GM12873 (cell line): ENCODE data around the gene ORM2.

ENCODE experiments used
- TF ChIP-seq, protein P1 (sequence below): IDR thresholded peaks from 2 replicates; pipeline ENCODE4 v1.5.1; 2012; ENCODE audit warnings: low read depth, mild to moderate bottlenecking, moderate library complexity, low read length, control low read depth; ENCODE audit not compliant: insufficient read depth; ENCODE audit errors: missing control alignments

The ORM2 gene

DNA sequence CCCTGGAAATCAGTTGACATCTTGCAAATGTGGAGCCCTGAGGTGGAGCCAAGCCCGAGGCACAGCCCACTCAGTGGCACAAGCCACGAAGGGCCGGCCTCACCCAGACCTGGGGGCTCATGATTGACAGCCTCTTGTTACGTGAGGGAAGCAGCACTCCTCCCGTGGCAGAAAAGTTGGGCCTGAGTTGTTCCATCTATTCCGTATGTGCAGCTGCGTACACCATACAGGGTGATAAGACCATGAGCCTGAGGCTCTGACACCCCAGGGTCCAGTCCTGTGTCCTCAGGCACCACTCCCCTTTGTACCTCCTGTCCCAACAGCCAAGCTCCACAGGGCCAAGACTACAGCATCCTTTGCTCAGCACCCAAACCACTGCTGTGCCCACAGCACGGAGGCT lies 1.9 kb upstream of the ORM2 start:
- TF ChIP-seq, protein P1, sequence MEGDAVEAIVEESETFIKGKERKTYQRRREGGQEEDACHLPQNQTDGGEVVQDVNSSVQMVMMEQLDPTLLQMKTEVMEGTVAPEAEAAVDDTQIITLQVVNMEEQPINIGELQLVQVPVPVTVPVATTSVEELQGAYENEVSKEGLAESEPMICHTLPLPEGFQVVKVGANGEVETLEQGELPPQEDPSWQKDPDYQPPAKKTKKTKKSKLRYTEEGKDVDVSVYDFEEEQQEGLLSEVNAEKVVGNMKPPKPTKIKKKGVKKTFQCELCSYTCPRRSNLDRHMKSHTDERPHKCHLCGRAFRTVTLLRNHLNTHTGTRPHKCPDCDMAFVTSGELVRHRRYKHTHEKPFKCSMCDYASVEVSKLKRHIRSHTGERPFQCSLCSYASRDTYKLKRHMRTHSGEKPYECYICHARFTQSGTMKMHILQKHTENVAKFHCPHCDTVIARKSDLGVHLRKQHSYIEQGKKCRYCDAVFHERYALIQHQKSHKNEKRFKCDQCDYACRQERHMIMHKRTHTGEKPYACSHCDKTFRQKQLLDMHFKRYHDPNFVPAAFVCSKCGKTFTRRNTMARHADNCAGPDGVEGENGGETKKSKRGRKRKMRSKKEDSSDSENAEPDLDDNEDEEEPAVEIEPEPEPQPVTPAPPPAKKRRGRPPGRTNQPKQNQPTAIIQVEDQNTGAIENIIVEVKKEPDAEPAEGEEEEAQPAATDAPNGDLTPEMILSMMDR, result no peak

DNA sequence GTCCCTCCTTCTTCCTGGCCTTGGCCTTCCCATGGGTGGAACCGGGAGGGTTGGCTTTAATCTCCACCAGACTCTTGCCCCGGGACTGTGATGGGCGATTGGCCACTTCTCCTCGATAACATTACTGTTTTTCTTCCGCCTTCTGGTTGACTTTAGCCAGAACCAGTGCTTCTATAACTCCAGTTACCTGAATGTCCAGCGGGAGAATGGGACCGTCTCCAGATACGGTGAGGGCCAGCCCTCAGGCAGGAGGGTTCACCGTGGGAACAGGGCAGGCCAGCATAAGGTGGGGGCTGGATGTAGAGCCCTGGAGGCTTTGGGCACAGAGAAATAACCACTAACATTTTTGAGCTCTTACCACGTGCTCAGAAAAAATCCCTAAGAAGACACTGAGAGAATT lies 967 bp downstream of the ORM2 start:
- TF ChIP-seq, protein P1, result no peak

DNA sequence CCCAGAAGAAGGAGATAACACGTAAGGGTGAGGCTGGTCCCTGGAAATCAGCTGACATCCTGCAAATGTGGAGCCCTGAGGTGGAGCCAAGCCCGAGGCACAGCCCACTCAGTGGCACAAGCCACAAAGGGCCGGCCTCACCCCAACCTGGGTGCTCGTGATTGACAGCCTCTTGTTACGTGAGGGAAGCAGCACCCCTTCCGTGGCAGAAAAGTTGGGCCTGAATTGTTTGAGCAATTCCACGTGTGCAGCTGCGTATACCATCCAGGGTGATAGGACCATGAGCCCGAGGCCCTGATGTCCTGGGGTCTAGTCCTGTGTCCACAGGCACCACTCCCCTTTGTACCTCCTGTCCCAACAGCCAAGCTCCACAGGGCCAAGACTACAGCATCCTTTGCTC lies 4.8 kb downstream of the ORM2 start:
- TF ChIP-seq, protein P1, result no peak

DNA sequence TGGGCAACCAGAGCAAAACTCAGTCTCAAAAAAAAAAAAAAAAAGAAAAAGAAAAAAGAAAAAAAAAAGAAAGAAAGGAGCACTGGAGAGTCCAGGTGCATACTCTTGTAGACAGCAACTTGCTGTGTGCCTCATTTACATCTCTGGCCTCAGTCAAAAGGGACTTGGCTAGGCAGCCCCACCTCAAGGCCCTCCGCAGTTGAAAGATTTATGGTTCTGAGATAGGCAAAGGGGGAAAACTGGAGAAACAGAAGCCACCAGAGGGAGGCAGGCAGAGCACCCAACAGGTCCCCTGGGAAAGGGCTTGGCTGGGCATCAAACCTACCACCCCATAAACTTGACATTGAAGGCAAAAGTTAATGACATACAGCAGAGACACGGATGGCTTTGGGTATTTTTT lies 6.1 kb downstream of the ORM2 start:
- TF ChIP-seq, protein P1, result no peak

DNA sequence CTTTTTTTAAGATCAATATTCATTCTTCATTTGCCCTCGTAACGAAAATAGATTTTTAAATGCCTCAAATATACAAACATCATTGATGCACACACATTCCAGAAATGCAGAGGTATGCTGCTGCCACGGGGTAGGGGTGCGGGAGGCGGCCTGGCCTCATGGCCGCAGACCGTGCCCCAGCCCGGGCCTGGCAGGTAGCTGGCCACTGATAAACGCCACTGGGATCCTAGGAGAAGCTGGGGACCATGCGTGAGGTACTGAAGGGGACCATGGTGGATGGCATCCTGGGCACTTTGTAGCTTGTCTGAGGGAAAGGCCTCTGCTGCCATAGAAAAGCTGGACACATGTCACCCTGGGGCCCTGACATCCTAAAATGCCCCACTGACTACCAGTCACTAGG lies 6.5 kb downstream of the ORM2 start:
- TF ChIP-seq, protein P1, result no peak

DNA sequence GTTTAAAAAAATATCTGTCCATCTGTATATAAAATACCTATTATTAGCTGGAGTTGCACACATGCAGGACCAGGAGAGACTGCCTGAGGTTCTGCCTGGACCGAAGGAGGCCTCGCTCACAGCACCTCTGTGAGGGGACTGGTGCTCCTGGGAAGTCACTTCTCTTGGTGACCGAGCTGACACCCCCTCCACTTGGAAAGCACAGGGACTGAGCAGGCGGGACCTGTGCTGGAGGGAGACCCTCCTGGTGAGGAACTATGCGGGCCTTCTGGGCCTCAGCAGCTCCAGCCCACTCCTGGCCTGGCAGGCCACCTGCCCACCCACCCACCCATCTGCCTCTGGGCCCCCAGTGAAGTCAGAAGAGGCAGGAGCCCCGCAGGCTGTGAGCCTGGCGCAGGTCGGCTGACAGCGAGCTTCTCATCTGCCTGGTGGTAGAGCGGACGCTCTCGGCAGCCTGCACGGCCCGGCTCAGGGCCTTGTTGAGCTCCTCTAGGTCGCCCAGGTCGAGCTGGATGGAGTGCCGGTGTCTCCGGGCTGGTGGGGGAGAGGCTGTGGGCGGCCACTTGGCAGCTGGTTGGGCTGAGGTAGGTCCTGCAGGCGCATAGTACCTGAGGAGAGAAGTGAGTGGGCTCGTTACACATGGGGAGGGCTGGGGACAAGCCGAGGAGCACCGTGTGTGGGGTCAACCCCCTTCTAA lies 7.2 kb downstream of the ORM2 start:
- TF ChIP-seq, protein P1, result no peak

DNA sequence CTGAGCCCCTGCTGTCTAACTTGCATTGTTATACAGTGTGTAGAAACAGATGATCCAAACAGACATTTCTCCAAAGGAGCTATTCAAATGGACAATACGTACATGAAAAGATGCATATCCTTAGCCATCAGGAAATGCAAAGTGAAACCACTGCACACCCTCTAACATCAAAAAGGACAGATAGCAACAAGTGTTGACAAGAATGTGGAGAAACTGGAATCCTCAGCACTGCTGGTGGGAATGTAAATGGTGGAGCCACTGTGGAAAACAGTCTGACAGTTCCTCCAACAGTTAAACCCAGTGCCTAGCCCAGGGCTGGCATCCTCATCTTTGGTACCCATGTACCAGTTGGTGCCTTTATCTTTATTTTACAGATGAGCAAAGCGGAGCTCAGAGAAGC lies 8.5 kb downstream of the ORM2 start:
- TF ChIP-seq, protein P1, result no peak
